GM18517 (cell line): Measurements from ENCODE around the gene CMIP.
"Not testable (repeated sequence)": the region's sequence is repeated elsewhere in the genome, so short reads cannot be mapped to it uniquely, and the experiment has no call there.

Source experiments
- ATAC-seq: cut with Tn5 transposase; IDR thresholded peaks from one replicate; pipeline ENCODE4 v1.9.1; 2021; ENCODE audit warnings: mild to moderate bottlenecking, moderate library complexity; ENCODE audit not compliant: unreplicated experiment

Gene CMIP

DNA sequence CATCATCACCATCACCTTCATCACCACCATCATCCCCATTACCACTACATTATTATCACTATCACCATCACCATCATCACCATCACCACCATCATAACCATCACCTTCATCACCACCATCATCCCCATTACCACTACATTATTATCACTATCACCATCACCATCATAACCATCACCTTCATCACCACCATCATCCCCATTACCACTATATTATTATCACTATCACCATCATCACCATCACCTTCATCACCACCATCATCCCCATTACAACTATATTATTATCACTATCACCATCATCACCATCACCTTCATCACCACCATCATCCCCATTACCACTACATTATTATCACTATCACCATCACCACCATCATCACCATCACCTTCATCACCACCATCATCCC, 132.7 kb downstream of the CMIP start:
- ATAC-seq: not testable (repeated sequence)

DNA sequence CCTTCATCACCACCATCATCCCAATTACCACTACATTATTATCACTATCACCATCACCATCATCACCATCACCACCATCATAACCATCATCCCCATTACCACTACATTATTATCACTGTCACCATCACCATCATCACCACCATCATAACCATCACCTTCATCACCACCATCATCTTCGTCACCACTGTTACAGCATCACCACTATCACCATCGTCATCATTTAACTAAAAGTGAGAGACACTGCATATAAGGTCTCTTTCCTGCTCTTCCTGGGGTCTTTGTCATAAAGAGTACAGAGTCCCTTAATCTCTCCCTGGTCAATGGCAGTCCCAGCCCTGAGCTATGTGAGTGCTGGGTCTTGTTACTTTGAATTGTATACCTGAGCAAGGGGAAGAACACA, 133.5 kb downstream of the CMIP start:
- no peak for ATAC-seq

DNA sequence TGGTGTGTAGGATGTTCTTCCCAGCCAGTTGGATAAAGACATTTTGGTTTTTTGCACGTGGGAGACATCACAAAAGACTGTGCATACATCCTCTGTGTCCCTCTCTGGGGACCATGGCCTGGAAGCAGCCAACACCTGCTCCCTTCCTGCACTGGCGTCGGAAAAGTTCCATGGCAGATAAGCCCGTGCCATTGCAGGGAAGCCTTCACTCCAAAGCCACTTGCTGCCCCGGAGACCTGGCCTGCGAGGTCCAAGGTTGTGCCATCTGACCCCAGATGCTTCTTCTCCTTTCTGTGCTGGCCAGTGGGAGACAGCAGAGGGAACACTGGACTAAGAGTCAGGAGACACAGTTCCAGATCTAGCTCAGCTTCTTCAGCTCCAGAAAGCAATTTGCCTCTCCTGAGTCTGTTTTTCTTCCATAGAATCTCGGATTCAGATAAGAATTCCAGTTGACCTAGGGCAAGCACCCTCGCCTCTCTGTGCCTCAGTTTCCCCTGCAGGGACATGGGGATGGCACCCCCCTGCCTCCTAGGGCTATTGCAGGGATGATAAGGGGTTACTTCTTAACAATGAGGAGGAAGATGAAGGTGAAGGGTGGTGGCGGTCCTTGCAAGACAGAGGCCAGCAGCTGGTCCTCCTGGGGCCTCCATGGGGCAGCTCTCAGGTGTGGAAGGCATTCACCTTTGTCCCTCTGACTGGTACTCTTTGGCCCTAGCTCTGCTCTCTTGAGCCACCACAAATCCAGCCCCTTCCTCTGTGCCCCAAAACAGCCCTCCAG, 134.2 kb downstream of the CMIP start:
- ATAC-seq: no peak

DNA sequence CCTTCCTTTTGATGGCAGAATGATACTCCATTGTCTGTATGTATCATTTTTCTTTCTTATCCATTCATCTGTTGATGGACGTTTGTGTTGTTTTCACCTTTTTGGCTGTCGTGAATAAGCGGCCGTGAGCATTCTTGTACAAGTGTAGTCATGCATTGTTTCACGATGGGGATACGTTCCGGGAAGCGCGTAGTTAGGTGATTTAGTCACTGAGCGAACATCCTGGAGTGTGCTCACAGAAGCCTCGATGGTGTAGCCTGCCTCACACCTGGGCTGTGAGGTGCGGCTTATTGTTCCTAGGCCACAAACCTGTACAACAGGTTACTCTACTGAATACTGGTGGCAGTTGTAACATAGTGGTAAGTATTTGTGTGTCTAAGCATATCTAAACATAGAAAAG, 136.5 kb downstream of the CMIP start:
- ATAC-seq: no peak

DNA sequence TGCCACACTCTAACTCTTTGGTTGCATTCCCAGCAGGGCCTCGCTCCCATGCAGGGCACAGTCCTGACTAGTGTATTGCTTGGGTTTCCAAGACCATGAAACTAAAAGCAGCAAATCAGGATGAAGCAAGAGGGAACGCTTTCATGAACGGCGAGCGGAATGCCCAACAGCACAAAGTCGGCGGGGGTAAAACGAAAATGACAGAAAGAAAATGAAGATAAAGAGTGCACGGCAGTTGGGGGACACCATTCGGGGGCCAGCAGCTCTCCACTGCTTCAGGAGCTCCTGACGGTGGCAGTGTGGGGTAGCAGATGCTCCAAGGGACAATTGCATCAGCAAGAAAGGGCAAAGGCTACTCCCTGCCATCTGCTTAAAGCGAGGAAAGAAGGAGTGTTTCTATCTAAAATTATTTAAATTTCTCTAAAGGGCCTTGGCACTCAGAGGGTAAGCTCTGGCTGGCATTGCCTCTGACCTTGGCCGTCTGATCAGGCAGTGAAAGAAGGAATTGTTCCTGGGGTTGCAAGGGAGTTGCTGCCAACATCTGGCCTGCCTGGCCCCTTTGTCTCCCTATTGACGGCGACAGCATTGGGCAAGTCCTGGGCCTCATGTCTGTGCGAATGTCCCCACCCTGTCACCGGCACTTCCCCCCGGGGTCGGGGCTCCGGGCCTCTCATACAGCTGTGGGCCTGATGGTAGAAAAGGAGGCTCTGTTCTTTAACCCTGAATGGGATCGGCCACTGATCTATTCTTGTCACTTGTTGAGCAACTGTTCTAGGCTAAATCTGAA, 138.2 kb downstream of the CMIP start:
- ATAC-seq: no peak

DNA sequence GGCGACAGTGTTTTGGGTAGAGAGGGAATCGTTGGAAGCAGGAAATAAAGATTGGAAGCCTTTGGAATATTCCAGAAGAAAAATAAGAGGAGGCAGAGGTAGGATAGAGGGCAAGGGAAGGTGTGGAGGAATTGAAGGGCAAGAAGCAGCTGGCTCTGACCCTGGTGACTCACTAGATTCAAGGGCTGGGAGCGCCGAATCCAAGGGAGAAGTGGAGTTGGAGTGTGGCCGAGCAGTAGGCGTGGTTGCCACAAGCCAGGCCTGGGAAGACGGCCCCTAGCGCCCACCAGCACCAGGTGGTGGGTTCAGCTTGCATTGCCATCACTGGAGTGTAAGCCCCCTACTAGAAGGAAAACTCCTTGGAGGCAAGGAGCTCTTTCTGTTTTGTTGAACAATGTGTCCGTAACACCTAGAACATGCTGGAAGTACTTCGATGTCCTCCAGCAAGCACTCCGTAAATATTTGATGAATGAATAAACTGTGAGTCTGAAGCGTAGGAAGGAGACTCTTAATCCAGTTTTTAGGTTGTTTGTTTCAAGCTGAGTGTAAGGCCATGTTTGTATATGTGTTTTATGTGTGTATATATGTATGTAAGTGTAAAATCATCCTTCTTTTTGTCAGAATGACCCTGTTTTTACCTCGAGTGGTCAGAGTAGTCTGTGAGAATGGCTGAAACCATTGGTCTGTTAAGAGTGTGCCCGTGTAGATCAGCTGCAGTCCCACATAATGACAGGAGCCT, 139.5 kb downstream of the CMIP start:
- ATAC-seq: no peak

DNA sequence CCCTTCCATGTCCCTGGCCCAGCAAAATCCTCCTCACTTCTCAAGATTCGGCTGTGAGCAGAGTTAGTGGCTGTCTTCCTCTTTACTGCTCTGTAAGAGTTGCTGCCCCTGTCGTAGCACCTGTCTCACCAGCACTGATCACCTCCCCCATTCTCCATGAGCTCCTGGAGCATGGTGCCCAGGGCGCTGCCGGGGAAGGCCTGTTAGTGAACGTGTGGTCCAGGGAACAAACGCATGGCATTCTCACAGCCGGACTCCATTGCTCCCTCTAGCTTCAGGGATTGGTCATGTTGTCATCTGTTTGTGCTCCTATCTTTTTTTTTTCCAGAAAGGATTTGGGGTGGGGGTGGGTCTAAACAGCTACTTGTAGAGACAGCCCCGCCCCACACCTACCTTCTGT, 141.2 kb downstream of the CMIP start:
- ATAC-seq: no peak

DNA sequence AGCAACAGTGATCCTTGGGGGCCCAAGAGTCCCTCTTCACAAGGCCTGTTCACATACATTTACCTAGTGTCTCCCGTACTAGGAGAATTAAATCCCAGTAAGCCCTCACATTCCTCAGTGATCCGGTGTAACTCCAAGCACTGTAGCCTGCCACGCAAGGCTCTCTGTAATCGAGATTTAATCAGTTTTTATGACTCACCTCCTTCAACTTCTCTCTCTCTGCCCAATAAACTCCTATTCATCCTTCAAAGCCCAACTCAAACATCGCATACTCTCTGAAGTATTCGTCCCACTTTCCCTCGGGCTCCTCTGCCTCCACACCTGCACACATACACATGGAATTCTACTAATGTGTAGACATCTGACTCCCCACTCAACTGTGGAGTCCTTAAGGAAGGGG, 141.8 kb downstream of the CMIP start:
- no peak for ATAC-seq

DNA sequence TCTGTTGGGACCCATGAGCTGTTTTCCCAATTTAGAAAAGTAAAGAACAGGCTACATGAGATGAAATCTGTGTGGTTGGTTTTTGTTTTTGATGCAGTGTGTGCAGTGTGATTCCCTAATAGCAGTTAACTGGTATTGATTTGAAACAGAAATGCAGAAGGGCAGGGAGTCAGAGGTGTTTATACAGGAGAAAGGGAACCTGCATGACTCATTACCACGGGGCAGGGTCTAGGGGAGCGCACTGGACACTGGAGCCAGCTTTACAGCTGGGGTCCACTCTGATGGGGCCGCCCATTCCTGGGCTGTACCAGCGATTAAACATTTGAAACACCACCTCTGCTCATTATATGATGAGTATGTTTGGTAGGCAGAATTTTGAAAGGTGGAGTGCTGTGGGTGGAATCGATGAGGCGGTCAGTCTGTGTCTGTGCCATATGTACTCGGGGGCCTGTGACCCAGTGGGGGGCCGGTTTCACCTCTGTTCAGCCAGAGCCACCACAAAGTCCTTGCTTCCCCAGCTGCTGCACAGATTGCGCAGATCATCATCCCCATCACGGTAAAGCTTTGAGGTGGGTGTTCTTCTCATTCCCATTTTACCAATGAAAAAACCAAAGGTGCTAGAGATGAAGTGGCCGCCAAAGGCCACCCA, 142.5 kb downstream of the CMIP start:
- ATAC-seq: no peak

DNA sequence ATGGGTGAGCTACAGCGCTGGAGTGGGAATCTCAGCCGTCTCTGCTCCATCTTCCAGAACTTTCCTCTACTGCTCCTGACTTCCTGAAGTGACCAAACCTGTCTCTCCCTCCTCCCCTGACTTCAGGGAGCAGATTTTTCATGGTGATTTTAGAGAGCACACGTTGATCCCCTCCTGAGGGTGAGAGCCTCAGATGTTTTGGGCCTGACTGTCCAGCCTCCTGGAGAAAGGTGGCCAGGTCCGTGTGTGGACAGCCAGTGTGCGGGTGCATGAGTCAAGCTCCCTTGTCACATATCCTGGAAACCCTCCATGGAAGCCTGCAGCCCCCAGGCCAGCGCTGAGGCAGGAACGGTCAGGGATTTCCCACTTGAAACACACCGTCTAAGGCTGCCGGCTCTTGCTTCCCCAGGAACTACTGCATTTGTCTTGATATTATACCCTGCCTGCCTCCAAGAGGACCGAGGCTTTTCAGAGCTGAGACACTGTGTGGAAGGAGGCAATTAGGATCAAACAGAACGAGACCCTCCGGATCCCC, 143.1 kb downstream of the CMIP start:
- ATAC-seq: no peak

DNA sequence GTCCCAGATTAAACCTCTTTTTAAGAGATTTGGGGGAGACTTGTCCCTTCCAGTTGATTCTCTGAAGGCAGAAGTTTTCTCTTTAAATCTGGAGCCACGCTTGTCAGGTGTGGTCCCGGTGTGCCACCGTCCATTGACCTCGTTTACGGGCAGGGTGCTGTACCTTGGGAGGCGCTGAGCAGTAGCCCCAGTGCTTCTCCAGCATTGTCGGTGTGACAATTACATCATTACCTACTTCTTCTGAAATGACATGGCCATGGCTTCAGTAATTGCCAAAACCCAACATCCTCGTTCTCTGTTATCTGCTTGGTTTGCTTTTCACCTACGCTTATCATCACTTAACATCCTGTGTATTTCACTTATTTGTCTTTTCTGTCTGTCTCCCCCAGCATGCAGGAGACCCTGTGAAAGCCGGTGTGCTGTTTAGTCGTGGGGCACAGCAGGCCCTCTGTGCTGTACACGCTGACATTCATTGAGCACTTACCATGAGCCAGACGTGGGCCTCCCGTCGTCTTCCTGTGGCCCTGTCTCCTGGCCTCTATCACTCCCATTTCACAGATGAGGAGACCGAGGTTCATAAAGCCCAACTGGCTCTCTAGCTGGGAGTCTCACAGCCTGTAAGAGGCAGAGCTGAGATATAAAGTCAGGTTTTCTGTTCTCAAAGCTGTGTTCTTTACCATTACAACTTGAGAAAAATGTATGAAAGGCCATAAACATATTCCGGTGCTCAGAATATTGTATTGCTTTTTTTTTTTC, 143.9 kb downstream of the CMIP start:
- ATAC-seq: no peak

DNA sequence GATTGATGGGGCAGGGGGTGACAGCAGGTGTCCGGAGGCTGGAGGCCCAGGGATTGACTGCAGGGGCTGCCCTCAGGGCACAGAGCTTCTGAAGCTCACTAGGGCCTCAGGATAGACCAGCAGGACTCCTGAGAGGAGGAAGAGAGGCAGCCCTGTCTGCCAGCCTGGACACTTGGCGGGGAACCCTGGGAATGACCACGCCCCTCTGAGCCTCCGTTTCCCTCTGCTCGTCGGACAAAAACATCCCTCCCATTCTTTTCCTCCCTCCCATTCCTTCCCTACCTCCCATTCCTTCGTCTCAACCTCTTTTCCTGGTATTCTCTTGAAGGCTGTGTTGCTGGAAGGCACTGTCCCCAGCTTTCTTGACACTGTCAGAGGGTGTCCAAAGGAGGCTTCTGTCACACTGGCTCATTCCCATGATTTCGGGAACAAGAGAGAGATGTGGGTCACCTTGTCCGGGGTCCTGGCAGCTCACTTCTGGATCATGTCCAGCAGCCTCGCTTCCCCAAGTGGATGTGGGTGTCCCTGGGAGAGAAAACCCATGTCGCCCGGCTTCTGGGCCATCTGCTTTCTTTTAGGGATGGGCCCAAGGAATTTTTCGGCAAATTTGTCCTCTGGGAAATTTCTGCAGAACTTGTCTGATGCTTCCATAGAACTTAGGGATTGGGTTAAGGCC, 145.5 kb downstream of the CMIP start:
- ATAC-seq: no peak

DNA sequence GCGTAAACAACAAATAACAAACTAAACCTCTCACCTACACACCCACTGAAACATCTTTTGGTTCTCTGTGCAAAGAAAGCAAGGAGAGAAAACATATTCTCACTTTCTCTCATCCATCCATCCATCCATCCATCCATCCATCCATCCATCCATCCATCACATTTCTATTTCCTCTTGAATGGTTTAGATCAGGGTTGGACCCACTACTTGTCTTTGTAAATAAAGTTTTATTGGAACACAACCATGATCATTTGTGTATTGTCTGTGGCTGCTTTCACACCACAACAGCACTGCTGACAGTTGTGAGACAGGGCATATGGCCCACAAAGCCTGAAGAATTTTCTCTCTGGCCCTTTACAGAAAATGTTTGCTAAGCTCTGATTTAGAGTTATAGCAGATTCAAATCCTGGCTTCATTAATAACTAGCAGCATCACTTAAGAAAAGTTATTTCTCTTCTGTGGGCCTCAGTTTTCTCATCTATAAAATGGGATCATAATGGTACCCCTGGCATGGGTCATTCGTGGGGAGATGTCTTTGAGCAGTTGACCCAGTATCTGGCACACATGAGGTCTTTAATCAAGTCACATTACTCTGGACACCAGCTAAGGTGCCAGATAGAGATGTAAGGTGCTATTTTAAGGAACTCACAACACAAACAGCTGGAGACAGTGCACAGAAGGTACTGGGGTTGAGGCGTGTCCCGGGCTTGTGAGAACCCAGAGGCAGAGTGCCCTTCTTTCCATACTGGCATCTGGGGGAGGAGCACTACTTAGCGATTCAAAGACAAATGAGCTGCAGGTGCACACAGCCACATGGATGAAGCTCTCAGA, 146.3 kb downstream of the CMIP start:
- no peak for ATAC-seq

DNA sequence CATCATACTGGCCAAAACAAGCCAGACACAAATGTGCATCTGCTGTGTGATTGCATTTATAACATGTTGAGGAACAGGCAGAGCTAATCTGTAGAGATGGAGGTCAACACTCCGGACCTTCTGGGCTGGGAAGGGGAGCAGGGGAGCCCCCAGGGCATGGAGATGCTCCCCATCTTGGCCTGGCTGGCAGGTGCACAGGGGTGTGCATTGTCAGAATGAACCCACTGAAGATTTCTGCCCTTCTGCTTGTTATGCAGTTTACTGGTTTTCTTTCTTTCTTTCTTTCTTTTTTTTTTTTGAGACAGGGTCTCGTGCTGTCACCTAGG, 146.9 kb downstream of the CMIP start:
- no peak for ATAC-seq

DNA sequence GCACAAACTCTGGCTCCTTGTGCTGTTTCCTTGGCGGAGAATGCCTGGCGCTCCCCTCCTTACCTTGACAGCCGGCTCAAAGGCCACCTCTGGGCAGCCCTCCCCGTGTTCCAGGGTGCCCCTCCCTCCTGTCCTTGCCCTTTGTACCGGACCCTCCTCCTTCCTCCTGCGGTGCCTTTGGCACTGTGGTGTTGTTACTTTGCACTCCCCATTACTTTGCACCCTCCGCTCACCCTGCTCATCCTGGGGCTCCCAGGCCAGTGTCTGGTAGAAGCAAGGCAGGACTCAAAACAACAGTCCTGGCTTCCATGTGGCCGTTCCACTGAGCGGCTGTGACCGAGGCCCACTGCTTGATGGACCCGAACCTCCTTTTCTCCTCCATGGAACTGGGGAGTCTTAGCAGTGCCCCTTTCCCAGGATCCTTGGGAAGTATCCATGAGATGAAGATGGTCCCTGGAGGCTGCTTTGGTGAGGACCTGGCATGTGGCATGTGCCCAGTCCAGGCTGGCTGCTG, 147.8 kb downstream of the CMIP start:
- no peak for ATAC-seq

DNA sequence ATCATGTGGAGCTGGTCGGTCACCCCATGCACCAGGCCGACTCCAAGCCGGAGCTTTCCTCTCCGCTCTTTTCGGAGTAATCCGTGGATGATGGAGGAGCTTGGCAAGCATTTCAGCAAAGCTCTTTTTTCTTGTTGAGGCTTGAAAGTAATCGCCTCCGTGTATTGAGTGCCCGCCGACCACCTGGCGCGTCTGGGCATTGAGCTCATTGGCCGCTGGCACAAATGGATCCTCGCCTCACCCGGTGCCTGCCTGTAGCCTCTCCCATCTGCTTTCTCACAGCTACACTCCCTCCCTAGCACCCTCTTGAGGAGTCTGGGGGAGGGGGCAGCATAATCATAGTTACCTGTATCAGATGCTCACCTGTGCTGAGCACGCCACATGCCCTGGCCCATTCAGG, 148.9 kb downstream of the CMIP start:
- no peak for ATAC-seq

DNA sequence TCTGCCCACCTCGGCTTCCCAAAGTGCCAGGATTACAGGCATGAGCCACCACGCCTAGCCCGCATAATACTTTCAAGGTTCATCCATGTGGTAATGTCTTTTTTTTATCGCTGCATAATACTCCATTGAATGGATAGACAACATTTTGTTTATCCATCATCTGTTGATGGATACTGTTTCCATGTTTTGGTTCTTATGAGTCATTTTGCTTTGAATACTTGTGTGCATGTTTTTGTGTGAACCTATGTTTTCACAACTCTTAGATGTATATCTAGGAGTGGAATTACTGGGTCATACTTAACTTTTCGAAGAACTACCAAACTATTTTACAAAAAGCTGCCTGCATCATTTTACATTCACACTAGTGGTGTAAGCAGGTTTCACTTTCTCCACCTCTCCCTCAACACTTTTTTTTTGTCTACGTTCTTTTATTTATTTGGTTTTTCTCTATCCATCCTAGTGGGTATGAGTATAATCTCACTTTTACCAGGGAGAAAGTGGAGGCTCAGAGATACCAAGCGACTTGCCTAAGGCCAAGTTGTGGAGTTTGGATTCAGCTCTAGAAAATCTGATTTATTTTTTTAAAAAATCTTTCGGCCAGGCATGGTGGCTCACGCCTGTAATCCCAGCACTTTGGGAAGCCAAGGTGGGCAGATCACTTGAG, 151.2 kb downstream of the CMIP start:
- no peak for ATAC-seq

DNA sequence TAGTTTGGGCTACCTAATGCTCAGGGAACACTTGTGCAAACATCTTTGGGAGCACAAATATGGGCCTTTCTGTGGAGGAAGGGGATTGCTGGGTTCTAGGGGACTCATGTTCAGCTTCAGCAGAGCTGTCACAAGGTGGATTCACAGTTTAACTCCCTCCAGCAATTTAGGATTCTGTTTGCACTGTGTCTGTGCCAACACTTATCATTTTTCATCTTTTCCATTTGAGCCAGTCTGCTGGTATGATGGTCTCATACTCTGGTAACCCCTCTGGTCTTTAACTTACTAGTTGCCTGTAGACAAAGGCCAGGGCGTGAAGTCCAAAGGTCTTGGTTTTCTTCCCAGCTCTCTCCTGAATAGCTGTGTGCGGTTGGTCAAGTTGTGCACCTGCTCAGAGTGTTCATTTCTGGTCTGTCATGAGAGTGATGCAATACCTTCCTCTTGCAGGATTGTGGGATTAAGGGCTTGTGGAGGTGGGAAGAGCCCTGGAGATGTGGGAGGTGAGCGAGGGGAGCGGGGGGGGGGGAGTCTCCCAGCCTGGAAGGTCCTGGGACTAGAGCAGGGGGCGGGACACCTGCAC, 152.6 kb downstream of the CMIP start:
- ATAC-seq: no peak
